GM12878 (cell line): ENCODE data around the gene ADAM33. TPM values are rescaled to one million over a fixed set of nuclear protein-coding genes. Genes with fewer than 3 reads are reported as not detected.

Experiments
- ATAC-seq: fragments of 200-7000 bp; cut with Tn5 transposase; 3 replicates; pipeline ENCODE4 v1.9.1; 2020; ENCODE audit warnings: mild to moderate bottlenecking, moderate library complexity
- BruUV-seq: library from RNA; stranded (reverse); fragments of 400-500 nt; replicated peaks from 2 replicates; lab custom pipeline; 2021; lab: Mats Ljungman, UMichigan
- CTCF ChIA-PET: fragments of 300-600 bp; sonication (Branson Sonifier 250); formaldehyde crosslinking; extraction: SDS; loops from one replicate; lab custom pipeline; 2021; ENCODE audit warnings: inconsistent platforms; lab: Yijun Ruan, JAX
- POLR2A ChIA-PET: fragments of 350-600 bp; formaldehyde crosslinking; extraction: SDS; loops from one replicate; lab custom pipeline; 2021; ENCODE audit warnings: inconsistent platforms; lab: Charles Lee
- RAD21 ChIA-PET: fragments of 300-600 bp; sonication (Branson Sonifier 250); formaldehyde crosslinking; loops from one replicate; lab custom pipeline; 2023; ENCODE audit warnings: antibody characterized with exemption; ENCODE audit not compliant: unreplicated experiment; lab: Charles Lee
- SMC1A ChIA-PET: fragments of 300-600 bp; sonication (Branson Sonifier 250); formaldehyde crosslinking; loops from one replicate; lab custom pipeline; 2023; ENCODE audit not compliant: unreplicated experiment, uncharacterized antibody; lab: Charles Lee
- DNase-seq: peaks from one replicate; pipeline ENCODE4 v3.0.0-alpha.2; 2011; ENCODE audit warnings: low read depth, low spot score
- FAIRE-seq: peaks from 3 replicates; lab custom pipeline; 2011; peaks lifted over from hg19 to GRCh38; lab: Jason Lieb, UNC
- H2AFZ ChIP-seq: 2 replicates; pipeline ENCODE4 v1.6.0; 2011; ENCODE audit warnings: low read depth, low read length, control low read depth; ENCODE audit not compliant: control insufficient read depth
- H3K27ac ChIP-seq: 2 replicates; pipeline ENCODE4 v1.5.1; 2011; ENCODE audit warnings: control low read depth; ENCODE audit not compliant: control insufficient read depth, insufficient read depth
- H3K27me3 ChIP-seq, 2 experiments: replicated peaks in 1 of 2; 2 replicates each; pipeline versions ENCODE4 v1.6.0 to v1.6.1; 2011; ENCODE audit warnings: low read length in 1 of 2; ENCODE audit not compliant: control insufficient read depth in 2 of 2, insufficient read depth in 2 of 2
- H3K36me3 ChIP-seq, 2 experiments: 2 replicates each; pipeline ENCODE4 v1.5.1; 2011; ENCODE audit warnings: low read length in 1 of 2; ENCODE audit not compliant: control insufficient read depth in 2 of 2, insufficient read depth in 2 of 2
- H3K4me1 ChIP-seq: 2 replicates; pipeline ENCODE4 v1.6.1; 2011; ENCODE audit warnings: mild to moderate bottlenecking, low read length, moderate library complexity, mixed read lengths; ENCODE audit not compliant: control insufficient read depth, insufficient read depth
- H3K4me2 ChIP-seq: 2 replicates; pipeline ENCODE4 v1.6.0; 2011; ENCODE audit warnings: control low read depth; ENCODE audit not compliant: control insufficient read depth, insufficient read depth
- H3K4me3 ChIP-seq: fragments of 200-600 bp; sonication (generic); 2 replicates; pipeline ENCODE4 v1.5.1; 2016
- H3K79me2 ChIP-seq: 2 replicates; pipeline ENCODE4 v1.6.0; 2011; ENCODE audit warnings: low read length; ENCODE audit not compliant: control insufficient read depth, insufficient read depth
- H3K9ac ChIP-seq: 2 replicates; pipeline ENCODE4 v1.8.0; 2011; ENCODE audit warnings: low read length, control low read depth, mixed read lengths; ENCODE audit not compliant: control insufficient read depth, insufficient read depth
- H3K9me3 ChIP-seq: replicated peaks from 3 replicates; pipeline ENCODE4 v1.5.1; 2011; ENCODE audit warnings: mild to moderate bottlenecking, low read length; ENCODE audit not compliant: control insufficient read depth, insufficient read depth
- H4K20me1 ChIP-seq: 2 replicates; pipeline ENCODE4 v1.6.0; 2011; ENCODE audit not compliant: control insufficient read depth, insufficient read depth
- BHLHE40 ChIP-seq, 2 experiments: fragments of 450-650 bp in 1 of 2; IDR thresholded peaks; 2 replicates each; pipeline ENCODE4 v1.6.1; 2011 to 2017; ENCODE audit warnings: low read depth in 2 of 2, borderline replicate concordance in 1 of 2, improper control_type of control experiment in 1 of 2, low read length in 1 of 2, mild to moderate bottlenecking in 1 of 2
- CBX3 ChIP-seq: fragments of 200-600 bp; sonication (generic); IDR thresholded peaks from 2 replicates; pipeline ENCODE4 v1.6.1; 2016; ENCODE audit warnings: low read depth, borderline replicate concordance
- PKNOX1 ChIP-seq: fragments of 450-650 bp; IDR thresholded peaks from 2 replicates; pipeline ENCODE4 v1.6.1; 2016; ENCODE audit warnings: mild to moderate bottlenecking
- REST ChIP-seq: IDR thresholded peaks from 2 replicates; pipeline ENCODE4 v1.6.1; 2012; ENCODE audit warnings: mild to moderate bottlenecking, low read depth, low read length
- SREBF2 ChIP-seq: IDR thresholded peaks from 2 replicates; pipeline ENCODE4 v1.6.1; 2012; ENCODE audit warnings: mild to moderate bottlenecking, low read length
- STAT3 ChIP-seq: IDR thresholded peaks from 2 replicates; pipeline ENCODE4 v1.6.1; 2011; ENCODE audit warnings: low read depth, low read length, improper control_type of control experiment
- TBL1XR1 ChIP-seq: IDR thresholded peaks from 2 replicates; pipeline ENCODE4 v1.6.1; 2012; ENCODE audit warnings: low read depth, low read length, improper control_type of control experiment
- ZNF592 ChIP-seq: fragments of 450-650 bp; IDR thresholded peaks from 2 replicates; pipeline ENCODE4 v1.6.1; 2017; ENCODE audit warnings: mild to moderate bottlenecking, moderate library complexity
- WGBS: methylation state at CpG from one replicate; pipeline ENCODE4 v1.1.6; 2016; ENCODE audit warnings: low lambda C conversion rate; ENCODE audit not compliant: insufficient replicate concordance, insufficient coverage; ENCODE audit errors: missing lambda C conversion rate; 5-methylcytosine and 5-hydroxymethylcytosine counted together
- in situ Hi-C: fragments of 300-500 bp; cut with MboI; formaldehyde crosslinking; loops from 9 replicates; pipeline ENCODE4 v1.14.3; 2018; ENCODE audit warnings: mixed read lengths
- intact Hi-C: fragments of 100-400 bp; cut with micrococcal nuclease; formaldehyde crosslinking; loops from one replicate; pipeline ENCODE4 v1.14.2; 2022; ENCODE audit not compliant: unreplicated experiment
- polyA plus RNA-seq, 11 experiments: library from polyadenylated mRNA; depleted of rRNA in 4 of 11; unstranded in 6 of 11; stranded (reverse) in 5 of 11; fragments of >200 nt; fragmentation: Nextera tagmentation in 4 of 11; fragmentation: Illumina TruSeq in 1 of 11; extraction: Ambion mirVana in 4 of 11; extraction: Trizol in 1 of 11; gene quantifications; 1 replicate in 1 of 11; 2 replicates in 10 of 11; pipeline versions ENCODE4 v1.2.1 to v1.2.3, GENCODE V29; 2011 to 2016; ENCODE audit warnings: inconsistent platforms in 2 of 11, missing spikeins in 2 of 11, low read depth in 1 of 11
- total RNA-seq, 4 experiments: library from RNA; depleted of rRNA in 3 of 4; stranded (reverse); fragments of >200 nt in 3 of 4; fragmentation: Illumina TruSeq in 1 of 4; extraction: Trizol in 1 of 4; gene quantifications; 2 replicates each; pipeline versions ENCODE4 v1.2.1 to v1.2.3, GENCODE V29; 2013 to 2021
- TF ChIP-seq, protein P1 (sequence below): fragments of 450-650 bp; formaldehyde crosslinking; IDR thresholded peaks from 2 replicates; pipeline ENCODE4 v1.4.0; 2020; ENCODE audit warnings: mild to moderate bottlenecking, moderate library complexity

ADAM33 gene
- total and polyA plus RNA-seq, 10 of the 15 experiments (the other 5 are each of a cell fraction or from before 2014, with no cell fraction given): not detected

GRCh38 chr20:3640259-3640658 lies 41.6 kb downstream of the ADAM33 start (continued):
- no peak for TF ChIP-seq ZNF592
- no peak for TF ChIP-seq SREBF2
- no peak for TF ChIP-seq PKNOX1
- TF ChIP-seq, all 136 proteins: peak for 0

DNA sequence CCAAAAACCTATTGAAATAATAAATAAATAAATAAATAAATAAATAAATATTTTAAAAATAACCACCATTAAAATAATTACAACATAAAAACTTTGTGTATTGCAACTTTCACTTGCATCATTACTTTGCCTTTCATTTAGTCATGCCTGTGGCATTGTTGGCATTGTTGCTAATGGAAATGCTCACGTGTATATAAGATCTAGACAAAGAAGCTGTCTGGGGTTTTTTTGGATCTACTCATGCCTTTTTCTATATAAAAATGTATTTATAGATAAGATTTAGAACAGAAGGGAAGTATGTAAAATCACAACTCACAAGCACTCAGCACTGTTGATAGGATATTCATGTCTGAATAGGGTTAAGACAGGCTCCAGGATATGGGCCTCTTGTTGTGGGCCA lies 46.5 kb downstream of the ADAM33 start:
- intact Hi-C loops (no loop called here), in situ Hi-C loops (no loop called here)
- ATAC-seq: no peak
- Histone ChIP-seq H3K9ac (no peak overlapping the region), H3K27me3 (no peaks in the 10 kb centered on the region), H3K27ac (no peak overlapping the region), H3K36me3 (peaks cover 0 to 4% of the 10 kb centered on the region in 2 experiments; a peak in 1 of 4 replicates), H2AFZ (no peak overlapping the region), H3K4me3 (no peak overlapping the region), H3K4me2 (no peak overlapping the region), H3K79me2 (no peaks in the 10 kb centered on the region), H4K20me1 (no peaks in the 10 kb centered on the region), H3K4me1 (no peaks in the 10 kb centered on the region), H3K9me3 (no peaks in the 10 kb centered on the region)
- ChIA-PET CTCF (no interaction called here), SMC1A (no interaction called here), RAD21 (no interaction called here), POLR2A (no interaction called here)
- FAIRE-seq: no peak
- no peak for DNase-seq
- WGBS: 100% methylated on average over 1 of the region's 1 CpG
- BruUV-seq: no TSS peak
- TF ChIP-seq CBX3 (no peak), BHLHE40 (IDR thresholded peaks at IDR 0.05; ENCODE audit: borderline replicate concordance in 1 of 2, low read depth in 2 of 2, low read length in 1 of 2) (no peak), STAT3 (no peak), REST (no peak), TBL1XR1 (no peak), SREBF2 (no peak)
- TF ChIP-seq, protein P1, sequence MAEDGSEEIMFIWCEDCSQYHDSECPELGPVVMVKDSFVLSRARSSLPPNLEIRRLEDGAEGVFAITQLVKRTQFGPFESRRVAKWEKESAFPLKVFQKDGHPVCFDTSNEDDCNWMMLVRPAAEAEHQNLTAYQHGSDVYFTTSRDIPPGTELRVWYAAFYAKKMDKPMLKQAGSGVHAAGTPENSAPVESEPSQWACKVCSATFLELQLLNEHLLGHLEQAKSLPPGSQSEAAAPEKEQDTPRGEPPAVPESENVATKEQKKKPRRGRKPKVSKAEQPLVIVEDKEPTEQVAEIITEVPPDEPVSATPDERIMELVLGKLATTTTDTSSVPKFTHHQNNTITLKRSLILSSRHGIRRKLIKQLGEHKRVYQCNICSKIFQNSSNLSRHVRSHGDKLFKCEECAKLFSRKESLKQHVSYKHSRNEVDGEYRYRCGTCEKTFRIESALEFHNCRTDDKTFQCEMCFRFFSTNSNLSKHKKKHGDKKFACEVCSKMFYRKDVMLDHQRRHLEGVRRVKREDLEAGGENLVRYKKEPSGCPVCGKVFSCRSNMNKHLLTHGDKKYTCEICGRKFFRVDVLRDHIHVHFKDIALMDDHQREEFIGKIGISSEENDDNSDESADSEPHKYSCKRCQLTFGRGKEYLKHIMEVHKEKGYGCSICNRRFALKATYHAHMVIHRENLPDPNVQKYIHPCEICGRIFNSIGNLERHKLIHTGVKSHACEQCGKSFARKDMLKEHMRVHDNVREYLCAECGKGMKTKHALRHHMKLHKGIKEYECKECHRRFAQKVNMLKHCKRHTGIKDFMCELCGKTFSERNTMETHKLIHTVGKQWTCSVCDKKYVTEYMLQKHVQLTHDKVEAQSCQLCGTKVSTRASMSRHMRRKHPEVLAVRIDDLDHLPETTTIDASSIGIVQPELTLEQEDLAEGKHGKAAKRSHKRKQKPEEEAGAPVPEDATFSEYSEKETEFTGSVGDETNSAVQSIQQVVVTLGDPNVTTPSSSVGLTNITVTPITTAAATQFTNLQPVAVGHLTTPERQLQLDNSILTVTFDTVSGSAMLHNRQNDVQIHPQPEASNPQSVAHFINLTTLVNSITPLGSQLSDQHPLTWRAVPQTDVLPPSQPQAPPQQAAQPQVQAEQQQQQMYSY (CRISPR knock-in tag): no peak
